Loucy (cell line): ENCODE results near the gene L1CAM.

Experiments
- EZH2phosphoT487 ChIP-seq: fragments of 200-600 bp; IDR thresholded peaks from 2 replicates; pipeline ENCODE4 v1.6.1; 2018; ENCODE audit warnings: antibody characterized with exemption, mild to moderate bottlenecking, moderate library complexity, borderline replicate concordance
- TF ChIP-seq, protein P1 (sequence below): fragments of 200-600 bp; sonication (generic); conservative IDR thresholded peaks from 2 replicates; pipeline ENCODE4 v1.5.1; 2014; ENCODE audit warnings: mild to moderate bottlenecking, antibody characterized with exemption, low read length

DNA sequence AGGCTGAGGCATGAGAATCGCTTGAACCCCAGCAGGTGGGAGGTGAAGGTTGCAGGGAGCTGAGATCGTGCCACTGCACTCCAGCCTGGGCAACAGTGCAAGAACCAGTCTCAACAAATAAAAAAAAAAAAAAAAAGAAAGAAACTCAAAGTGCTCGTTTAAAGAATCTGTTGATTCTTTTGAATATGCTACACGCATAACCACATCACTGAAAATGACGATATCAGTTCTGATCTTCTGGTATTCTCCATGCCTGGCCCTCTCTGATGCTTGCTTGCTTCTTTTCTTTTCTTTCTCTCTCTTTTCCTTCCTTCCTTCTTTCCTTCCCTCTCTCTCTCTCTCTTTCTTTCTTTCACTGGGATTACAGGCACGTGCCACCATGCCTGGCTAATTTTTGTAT, 25.8 kb upstream of the L1CAM start:
- TF ChIP-seq, protein P1, sequence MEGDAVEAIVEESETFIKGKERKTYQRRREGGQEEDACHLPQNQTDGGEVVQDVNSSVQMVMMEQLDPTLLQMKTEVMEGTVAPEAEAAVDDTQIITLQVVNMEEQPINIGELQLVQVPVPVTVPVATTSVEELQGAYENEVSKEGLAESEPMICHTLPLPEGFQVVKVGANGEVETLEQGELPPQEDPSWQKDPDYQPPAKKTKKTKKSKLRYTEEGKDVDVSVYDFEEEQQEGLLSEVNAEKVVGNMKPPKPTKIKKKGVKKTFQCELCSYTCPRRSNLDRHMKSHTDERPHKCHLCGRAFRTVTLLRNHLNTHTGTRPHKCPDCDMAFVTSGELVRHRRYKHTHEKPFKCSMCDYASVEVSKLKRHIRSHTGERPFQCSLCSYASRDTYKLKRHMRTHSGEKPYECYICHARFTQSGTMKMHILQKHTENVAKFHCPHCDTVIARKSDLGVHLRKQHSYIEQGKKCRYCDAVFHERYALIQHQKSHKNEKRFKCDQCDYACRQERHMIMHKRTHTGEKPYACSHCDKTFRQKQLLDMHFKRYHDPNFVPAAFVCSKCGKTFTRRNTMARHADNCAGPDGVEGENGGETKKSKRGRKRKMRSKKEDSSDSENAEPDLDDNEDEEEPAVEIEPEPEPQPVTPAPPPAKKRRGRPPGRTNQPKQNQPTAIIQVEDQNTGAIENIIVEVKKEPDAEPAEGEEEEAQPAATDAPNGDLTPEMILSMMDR, result no peak
- no peak for TF ChIP-seq EZH2phosphoT487
